GM19035 (cell line): Measurements from ENCODE around the gene TRIM67.
"Not testable (repeated sequence)": the region's sequence is repeated elsewhere in the genome, so short reads cannot be mapped to it uniquely, and the experiment has no call there.

Experiments used
- ATAC-seq: cut with Tn5 transposase; IDR thresholded peaks from one replicate; pipeline ENCODE4 v1.9.1; 2021; ENCODE audit not compliant: unreplicated experiment

The TRIM67 gene

GRCh38 chr1:231157311-231157710 is 4.5 kb upstream of the TRIM67 start:
- ATAC-seq: no peak

DNA sequence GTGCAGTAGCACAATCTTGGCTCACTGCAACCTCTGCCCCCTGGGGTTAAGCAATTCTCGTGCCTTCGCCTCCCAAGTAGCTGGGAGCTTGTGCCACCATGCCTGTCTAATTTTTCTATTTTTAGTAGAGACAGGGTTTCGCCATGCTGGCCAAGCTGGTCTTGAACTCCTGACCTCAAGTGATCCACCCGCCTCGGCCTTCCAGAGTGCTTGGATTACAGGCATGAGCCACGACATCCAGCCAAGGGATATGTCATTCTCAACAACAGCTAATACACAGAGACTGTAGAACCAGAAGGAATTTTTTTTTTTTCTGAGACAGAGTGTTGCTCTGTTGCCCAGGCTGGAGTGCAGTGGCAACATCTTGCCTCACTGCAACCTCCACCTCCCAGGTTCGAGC is 3.7 kb upstream of the TRIM67 start:
- ATAC-seq: not testable (repeated sequence)

DNA sequence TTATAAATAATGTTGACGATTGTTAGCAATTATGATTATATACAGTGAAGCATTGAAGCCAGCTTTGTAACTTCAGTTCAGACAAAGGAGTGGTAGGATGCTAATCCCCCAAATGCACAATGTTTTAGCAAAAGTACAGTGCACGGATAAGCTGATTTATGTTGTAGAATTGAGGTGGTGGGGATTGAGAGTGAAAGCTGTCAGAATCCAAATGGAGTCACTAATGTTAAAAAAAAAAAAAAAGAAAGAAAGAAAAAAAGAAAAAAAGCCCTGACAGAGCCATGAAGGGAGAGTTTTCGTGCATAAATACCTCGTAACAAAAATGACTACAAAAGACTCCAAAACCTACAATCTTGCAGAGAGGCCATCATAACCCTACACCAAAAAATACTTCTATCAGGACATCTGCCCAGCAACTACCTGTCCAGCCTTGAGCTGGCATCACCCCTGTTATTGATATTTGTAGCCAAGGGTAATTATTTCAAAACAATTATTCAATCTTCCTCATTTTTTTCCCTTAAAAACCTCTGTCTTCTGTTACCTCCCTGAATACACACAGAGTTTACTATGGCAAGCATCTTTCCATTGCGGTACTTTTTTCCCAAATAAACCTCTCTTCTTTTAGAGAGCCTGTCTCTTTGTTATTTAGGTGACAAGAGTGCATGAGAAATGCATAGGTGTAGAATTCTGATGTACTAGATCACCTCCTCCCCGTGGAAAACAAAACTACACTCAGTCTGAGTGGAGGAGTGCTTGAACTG is 2.5 kb upstream of the TRIM67 start:
- ATAC-seq: no peak

GRCh38 chr1:231159963-231160761 is 1.7 kb upstream of the TRIM67 start:
- no peak for ATAC-seq

- no peak for ATAC-seq
Measured at GRCh38 chr1:231160895-231161666, 777 bp upstream of the TRIM67 start.

GRCh38 chr1:231162297-231162969 is 575 bp downstream of the TRIM67 start:
- ATAC-seq: no peak

DNA sequence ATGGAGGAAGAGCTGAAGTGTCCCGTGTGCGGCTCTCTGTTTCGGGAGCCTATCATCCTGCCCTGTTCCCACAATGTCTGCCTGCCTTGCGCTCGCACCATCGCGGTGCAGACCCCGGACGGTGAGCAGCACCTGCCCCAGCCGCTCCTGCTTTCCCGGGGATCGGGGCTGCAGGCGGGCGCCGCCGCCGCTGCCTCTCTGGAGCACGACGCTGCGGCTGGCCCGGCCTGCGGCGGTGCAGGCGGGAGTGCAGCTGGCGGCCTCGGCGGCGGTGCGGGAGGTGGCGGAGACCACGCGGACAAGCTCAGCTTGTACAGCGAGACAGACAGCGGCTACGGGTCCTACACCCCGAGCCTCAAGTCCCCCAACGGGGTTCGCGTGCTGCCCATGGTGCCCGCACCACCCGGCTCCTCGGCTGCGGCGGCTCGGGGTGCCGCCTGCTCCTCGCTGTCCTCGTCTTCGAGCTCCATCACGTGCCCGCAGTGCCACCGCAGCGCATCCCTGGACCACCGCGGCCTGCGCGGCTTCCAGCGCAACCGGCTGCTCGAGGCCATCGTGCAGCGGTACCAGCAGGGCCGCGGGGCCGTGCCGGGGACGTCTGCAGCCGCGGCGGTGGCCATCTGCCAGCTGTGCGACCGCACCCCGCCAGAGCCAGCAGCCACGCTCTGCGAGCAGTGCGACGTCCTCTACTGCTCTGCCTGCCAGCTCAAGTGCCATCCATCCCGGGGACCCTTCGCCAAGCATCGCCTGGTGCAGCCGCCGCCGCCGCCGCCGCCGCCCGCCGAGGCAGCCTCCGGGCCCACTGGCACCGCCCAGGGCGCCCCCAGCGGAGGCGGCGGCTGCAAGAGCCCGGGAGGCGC is 1.3 kb downstream of the TRIM67 start:
- ATAC-seq: no peak

DNA sequence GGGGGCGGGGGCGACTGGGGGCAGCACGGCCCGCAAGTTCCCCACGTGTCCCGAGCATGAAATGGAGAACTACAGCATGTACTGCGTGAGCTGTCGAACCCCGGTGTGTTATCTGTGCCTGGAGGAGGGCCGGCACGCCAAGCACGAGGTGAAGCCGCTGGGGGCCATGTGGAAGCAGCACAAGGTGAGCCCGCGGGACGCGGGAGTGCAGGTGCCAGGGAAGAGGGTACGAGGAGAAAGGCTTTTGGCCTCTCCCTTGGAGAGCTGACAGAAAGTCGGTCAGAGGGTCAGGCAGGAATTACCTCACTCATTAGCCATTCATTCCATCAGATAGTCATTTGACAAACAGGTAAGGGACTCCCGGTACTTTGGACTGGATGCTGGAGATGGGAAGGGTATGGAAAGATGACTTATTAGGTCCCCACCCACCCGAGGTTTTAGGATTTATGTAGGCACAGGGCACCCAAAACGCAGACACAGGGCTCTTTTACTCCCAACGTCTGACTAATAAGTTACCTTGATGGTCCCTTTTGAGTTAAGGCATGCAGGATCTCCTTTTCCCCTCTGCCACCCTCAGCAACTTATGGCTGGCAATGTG is 2.1 kb downstream of the TRIM67 start:
- ATAC-seq: no peak

GRCh38 chr1:231165371-231165770 is 3.5 kb downstream of the TRIM67 start:
- no peak for ATAC-seq

GRCh38 chr1:231166398-231166797 is 4.5 kb downstream of the TRIM67 start:
- ATAC-seq: no peak

DNA sequence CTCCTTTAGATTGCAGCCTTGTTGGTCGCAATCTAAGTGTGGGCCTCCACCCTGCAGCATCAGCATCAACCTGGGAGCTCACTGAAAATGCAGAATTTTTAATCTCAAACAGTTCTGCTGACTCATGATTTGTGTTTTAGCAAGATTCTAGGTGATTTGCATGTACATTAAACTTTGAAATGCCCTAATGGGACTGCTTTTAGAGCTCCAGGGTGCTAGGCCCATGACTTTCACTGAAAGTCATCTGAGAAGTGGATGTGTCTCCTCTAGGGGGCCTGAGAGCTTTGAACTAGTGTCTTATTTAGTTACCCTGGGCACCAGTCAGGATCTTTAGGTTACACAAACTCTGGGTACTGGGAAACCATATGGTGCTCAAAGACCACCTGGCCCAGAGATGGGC is 9.0 kb downstream of the TRIM67 start:
- no peak for ATAC-seq

- ATAC-seq: no peak
Measured at GRCh38 chr1:231171623-231172197, 9.9 kb downstream of the TRIM67 start.

- no peak for ATAC-seq
Measured at GRCh38 chr1:231172411-231172810, 10.6 kb downstream of the TRIM67 start.

GRCh38 chr1:231176421-231176820 is 14.6 kb downstream of the TRIM67 start:
- no peak for ATAC-seq

GRCh38 chr1:231177226-231177625 is 15.4 kb downstream of the TRIM67 start:
- ATAC-seq: no peak

- ATAC-seq: no peak
Measured at GRCh38 chr1:231177936-231178335, 16.1 kb downstream of the TRIM67 start.

DNA sequence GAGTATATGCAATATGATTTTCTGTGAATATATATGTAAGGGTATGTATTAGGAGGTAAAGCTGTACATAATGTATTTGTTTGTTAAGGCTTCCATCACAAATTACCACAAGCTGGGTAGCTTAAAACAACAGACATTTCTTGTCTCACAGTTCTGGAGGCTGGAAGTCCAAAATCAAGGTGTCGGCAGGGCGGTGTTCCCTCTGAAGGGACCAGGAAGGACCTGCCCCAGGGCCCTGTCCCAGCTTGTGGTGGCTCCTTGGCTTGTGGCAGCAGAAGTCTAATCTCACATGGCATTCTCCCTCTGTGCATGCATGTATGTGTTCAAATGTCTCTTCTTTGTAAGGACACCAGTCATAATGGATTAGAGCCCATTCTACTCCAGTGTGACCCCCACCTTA is 17.1 kb downstream of the TRIM67 start:
- ATAC-seq: no peak

GRCh38 chr1:231180034-231180433 is 18.2 kb downstream of the TRIM67 start:
- no peak for ATAC-seq

DNA sequence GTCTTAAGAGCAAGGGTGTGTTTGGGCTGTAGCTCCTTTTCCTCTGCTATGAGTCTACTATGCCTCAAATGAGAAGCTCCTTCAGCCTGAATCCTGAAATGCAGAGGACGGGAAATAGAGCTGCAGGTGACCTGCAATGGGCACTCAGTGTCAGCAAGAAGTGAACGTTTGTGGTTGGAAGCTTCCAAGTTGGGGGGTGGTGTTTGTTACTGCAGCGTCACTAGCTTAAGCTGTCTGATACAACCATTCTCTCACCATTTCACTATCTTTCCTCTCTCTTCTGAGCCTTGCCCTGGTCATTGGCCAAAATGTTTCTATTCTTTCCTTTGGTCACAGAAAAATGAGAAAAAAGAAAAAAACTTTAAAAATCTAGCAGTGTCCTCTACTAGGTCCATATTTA is 19.4 kb downstream of the TRIM67 start:
- ATAC-seq: no peak
